Activated B cell treated with CpG ODN at 0.5 μM for 24 hours (primary cell): Measurements from ENCODE around the gene SMIM41. TPM values are rescaled to one million over a fixed set of nuclear protein-coding genes. Genes with fewer than 3 reads are reported as not detected.

ENCODE experiments used
- ATAC-seq: fragments of 200-7000 bp; cut with Tn5 transposase; one replicate; pipeline ENCODE4 v1.10.0; 2021; ENCODE audit warnings: low read depth, mild to moderate bottlenecking, moderate library complexity
- CTCF ChIA-PET: fragments of 350-600 bp; sonication (Branson Sonifier 250); formaldehyde crosslinking; loops from one replicate; lab custom pipeline; 2021; ENCODE audit warnings: antibody characterized with exemption; lab: Charles Lee
- POLR2A ChIA-PET: fragments of 350-600 bp; sonication (Branson Sonifier 250); formaldehyde crosslinking; loops from one replicate; lab custom pipeline; 2021; ENCODE audit warnings: antibody characterized with exemption; lab: Charles Lee
- DNase-seq: peaks from one replicate; pipeline ENCODE4 v3.0.0; 2022
- H3K27ac Mint-ChIP-seq: one replicate; pipeline ENCODE4 v1.8.0; 2020; ENCODE audit warnings: mixed read lengths
- H3K27me3 Mint-ChIP-seq: one replicate; pipeline ENCODE4 v1.8.0; 2021; ENCODE audit warnings: mixed read lengths
- H3K36me3 Mint-ChIP-seq: one replicate; pipeline ENCODE4 v1.8.0; 2021; ENCODE audit warnings: low read depth, mixed read lengths
- H3K4me1 Mint-ChIP-seq: one replicate; pipeline ENCODE4 v1.8.0; 2021; ENCODE audit warnings: mixed read lengths
- H3K4me3 Mint-ChIP-seq: one replicate; pipeline ENCODE4 v1.8.0; 2020; ENCODE audit warnings: mild to moderate bottlenecking, mixed read lengths
- H3K9me3 Mint-ChIP-seq: one replicate; pipeline ENCODE4 v1.8.0; 2020; ENCODE audit warnings: mixed read lengths
- intact Hi-C: fragments of 100-400 bp; cut with micrococcal nuclease; formaldehyde crosslinking; loops from one replicate; pipeline ENCODE4 v1.15.1; 2024
- total RNA-seq: library from RNA; stranded (reverse); gene quantifications from 2 replicates; pipeline ENCODE4 v1.2.3, GENCODE V29; 2022
- TF ChIP-seq, protein P1 (sequence below): fragments of 200-600 bp; IDR thresholded peaks from one replicate; pipeline ENCODE4 v1.8.0; 2022; ENCODE audit warnings: antibody characterized with exemption, mild to moderate bottlenecking

SMIM41 gene
- total RNA-seq, 1 donor from 2014 or later = not detected

DNA sequence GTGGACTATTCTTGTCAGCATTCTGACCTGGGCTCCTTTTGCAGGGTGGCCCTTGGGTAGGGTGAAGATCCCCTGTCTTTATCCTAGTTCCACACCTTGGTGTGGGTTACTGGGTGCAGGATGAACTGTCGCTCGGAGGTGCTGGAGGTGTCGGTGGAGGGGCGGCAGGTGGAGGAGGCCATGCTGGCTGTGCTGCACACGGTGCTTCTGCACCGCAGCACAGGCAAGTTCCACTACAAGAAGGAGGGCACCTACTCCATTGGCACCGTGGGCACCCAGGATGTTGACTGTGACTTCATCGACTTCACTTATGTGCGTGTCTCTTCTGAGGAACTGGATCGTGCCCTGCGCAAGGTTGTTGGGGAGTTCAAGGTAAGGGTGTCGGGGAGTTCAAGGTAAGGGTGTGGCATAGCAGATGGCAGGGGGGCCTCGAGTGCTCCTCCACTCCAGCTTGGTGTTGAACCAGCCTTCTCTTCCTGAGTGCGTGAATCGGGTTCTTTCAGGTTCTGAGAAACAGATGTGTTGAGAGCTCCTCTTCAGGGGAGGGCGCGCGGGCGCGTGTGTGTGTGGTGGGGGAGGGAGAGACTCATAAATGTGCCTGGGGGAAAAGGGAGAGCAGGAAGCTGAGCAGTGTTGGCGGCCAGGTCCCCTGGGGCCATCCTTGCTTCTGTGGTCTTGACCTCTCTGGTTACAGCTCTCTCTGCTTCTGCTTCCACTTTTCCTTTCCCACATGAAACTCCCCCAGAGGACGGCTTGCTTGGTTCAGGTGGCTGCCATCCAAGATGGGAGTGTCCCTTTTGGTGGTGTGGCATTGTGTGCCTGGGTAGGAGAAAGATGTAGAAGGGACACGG is 5.7 kb upstream of the SMIM41 start:
- Mint-ChIP-seq H3K4me3 (peak overlapping the region; percentile 30), H3K4me1 (peaks cover 54% of the 10 kb centered on the region), H3K27ac (peak overlapping the region; percentile 14), H3K9me3 (no peaks in the 10 kb centered on the region), H3K36me3 (peaks cover 61% of the 10 kb centered on the region), H3K27me3 (no peaks in the 10 kb centered on the region)
- no peak for DNase-seq
- intact Hi-C loops = no loop called here
- ChIA-PET POLR2A (interaction anchor here (7.8 kb wide), 1 partner anchor 22 kb away, joined by 99 read pairs; the partner anchor contains the start of gene NR4A1), CTCF (interaction anchor here (1.9 to 2.1 kb wide), 2 partner anchors 11 to 49 kb away, joined by 7 to 19 read pairs; no protein-coding TSS in a partner anchor)
- no peak for ATAC-seq
- TF ChIP-seq, protein P1, sequence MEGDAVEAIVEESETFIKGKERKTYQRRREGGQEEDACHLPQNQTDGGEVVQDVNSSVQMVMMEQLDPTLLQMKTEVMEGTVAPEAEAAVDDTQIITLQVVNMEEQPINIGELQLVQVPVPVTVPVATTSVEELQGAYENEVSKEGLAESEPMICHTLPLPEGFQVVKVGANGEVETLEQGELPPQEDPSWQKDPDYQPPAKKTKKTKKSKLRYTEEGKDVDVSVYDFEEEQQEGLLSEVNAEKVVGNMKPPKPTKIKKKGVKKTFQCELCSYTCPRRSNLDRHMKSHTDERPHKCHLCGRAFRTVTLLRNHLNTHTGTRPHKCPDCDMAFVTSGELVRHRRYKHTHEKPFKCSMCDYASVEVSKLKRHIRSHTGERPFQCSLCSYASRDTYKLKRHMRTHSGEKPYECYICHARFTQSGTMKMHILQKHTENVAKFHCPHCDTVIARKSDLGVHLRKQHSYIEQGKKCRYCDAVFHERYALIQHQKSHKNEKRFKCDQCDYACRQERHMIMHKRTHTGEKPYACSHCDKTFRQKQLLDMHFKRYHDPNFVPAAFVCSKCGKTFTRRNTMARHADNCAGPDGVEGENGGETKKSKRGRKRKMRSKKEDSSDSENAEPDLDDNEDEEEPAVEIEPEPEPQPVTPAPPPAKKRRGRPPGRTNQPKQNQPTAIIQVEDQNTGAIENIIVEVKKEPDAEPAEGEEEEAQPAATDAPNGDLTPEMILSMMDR = no peak

DNA sequence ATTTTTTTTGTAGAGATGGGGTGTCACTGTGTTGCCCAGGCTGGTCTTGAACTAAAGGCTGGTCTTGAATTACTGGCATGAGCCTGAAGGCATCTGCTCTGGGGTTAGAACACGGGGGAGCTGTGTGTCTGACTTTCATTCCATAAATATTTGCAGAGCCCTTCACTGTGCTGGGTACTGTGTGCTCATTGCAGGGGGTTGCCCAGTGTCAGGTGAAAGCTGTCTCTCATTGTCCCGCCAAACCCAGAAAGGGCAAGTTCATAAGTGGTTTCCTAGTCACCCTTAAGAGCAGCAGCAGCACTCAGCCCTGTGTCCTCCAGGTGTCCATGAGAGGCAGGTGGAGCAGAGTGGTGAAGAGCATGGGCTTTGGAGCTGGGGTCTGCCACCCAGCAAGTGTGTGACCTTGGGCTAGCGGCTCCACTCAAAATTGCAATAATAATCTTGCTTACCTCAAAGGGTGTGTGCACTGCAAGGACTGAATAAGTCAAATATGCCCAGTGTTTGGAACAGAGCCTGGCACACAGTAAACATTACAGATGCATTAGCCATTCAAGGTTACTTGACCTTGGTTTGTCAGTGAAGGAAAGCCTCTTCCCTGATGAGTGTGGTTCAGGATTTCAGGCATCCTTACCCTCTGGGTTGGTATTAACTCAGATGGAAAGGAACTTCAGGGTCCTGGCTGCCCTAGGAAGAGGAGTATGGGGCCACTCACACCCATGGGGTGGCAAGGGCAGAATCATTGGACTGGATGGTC is 4.4 kb upstream of the SMIM41 start:
- ChIA-PET CTCF (no interaction called here), POLR2A (no interaction called here)
- H3K4me3 Mint-ChIP-seq = no peak overlapping the region
- intact Hi-C loops = no loop called here
- H3K27ac Mint-ChIP-seq = no peak overlapping the region
- peaks cover 61% of the 10 kb centered on the region for H3K36me3 Mint-ChIP-seq
- no peaks in the 10 kb centered on the region for H3K9me3 Mint-ChIP-seq
- TF ChIP-seq, protein P1 = no peak
- no peaks in the 10 kb centered on the region for H3K27me3 Mint-ChIP-seq
- ATAC-seq (no peak), DNase-seq (no peak)
- peaks cover 47% of the 10 kb centered on the region for H3K4me1 Mint-ChIP-seq

DNA sequence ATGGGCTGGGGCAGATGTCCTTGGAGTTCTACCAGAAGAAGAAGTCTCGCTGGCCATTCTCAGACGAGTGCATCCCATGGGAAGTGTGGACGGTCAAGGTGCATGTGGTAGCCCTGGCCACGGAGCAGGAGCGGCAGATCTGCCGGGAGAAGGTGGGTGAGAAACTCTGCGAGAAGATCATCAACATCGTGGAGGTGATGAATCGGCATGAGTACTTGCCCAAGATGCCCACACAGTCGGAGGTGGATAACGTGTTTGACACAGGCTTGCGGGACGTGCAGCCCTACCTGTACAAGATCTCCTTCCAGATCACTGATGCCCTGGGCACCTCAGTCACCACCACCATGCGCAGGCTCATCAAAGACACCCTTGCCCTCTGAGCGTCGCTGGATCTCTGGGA is 2.7 kb upstream of the SMIM41 start:
- Mint-ChIP-seq H3K27me3 (no peaks in the 10 kb centered on the region), H3K27ac (no peak overlapping the region), H3K4me3 (no peak overlapping the region), H3K36me3 (peaks cover 60% of the 10 kb centered on the region), H3K4me1 (peaks cover 49% of the 10 kb centered on the region), H3K9me3 (no peaks in the 10 kb centered on the region)
- ChIA-PET CTCF (interaction anchor here (3.3 kb wide), 1 partner anchor 51 kb away, joined by 10 read pairs; no protein-coding TSS in a partner anchor), POLR2A (no interaction called here)
- DNase-seq (no peak), ATAC-seq (no peak)
- TF ChIP-seq, protein P1 = no peak
- intact Hi-C loops = no loop called here

DNA sequence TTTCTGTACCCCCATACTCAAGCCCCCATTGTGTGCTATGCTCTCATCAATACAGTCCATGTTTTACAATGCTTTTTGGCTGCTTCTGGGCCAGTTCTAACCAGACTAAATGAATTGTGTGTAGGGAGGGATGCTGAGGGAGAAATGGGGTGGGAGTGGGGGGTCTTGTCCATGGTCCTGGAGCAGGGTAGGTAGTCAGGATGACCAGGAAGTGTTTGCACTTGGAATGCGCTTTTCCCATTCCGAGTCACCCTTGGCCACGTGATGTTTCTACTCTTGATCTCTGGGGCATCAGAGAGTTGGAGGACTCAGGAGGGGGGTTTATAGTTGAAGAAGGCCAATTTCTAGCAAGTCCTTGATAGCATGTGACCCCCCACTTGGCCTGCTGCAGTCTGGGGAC is 1.2 kb upstream of the SMIM41 start:
- peaks cover 52% of the 10 kb centered on the region for H3K36me3 Mint-ChIP-seq
- DNase-seq = no peak
- H3K9me3 Mint-ChIP-seq = no peaks in the 10 kb centered on the region
- no peak overlapping the region for H3K4me3 Mint-ChIP-seq
- H3K4me1 Mint-ChIP-seq = peaks cover 53% of the 10 kb centered on the region
- no peaks in the 10 kb centered on the region for H3K27me3 Mint-ChIP-seq
- TF ChIP-seq, protein P1 = no peak
- ATAC-seq = no peak
- POLR2A ChIA-PET = no interaction called here
- CTCF ChIA-PET = interaction anchor here (0.8 to 3.3 kb wide), 3 partner anchors 8 to 52 kb away, joined by 3 to 10 read pairs (median 4); partner anchors contain the start of gene ATG101
- intact Hi-C loops = no loop called here
- no peak overlapping the region for H3K27ac Mint-ChIP-seq
